ENCODE measurements around the gene MOB3B.

DNA sequence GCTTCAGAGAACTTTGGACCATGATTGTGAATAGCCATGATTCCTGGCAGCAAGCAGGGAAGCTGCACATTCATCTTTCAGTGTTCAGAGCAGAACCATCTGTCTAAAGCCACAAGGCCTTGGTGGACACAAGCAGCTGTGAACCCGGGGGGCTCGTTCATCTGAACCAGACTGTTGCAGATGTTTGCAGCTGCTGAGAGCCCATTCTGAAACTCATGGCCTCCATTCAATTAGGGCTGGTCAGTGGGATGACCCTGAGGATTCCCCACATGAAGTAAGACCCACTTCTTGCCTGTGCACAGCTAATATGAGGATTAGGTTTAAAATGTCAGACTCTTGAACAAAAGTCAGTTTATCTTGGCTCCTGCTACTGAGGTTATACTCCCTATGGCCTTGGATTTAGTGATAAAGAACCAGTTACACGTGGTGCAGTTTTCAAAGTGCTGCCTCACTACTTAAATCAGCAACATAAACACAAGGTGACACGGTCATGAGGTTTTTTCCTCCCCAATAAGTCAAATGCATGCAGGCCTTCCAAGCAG lies 115.3 kb downstream of the MOB3B start:
- TF ChIP-seq, protein P1, sequence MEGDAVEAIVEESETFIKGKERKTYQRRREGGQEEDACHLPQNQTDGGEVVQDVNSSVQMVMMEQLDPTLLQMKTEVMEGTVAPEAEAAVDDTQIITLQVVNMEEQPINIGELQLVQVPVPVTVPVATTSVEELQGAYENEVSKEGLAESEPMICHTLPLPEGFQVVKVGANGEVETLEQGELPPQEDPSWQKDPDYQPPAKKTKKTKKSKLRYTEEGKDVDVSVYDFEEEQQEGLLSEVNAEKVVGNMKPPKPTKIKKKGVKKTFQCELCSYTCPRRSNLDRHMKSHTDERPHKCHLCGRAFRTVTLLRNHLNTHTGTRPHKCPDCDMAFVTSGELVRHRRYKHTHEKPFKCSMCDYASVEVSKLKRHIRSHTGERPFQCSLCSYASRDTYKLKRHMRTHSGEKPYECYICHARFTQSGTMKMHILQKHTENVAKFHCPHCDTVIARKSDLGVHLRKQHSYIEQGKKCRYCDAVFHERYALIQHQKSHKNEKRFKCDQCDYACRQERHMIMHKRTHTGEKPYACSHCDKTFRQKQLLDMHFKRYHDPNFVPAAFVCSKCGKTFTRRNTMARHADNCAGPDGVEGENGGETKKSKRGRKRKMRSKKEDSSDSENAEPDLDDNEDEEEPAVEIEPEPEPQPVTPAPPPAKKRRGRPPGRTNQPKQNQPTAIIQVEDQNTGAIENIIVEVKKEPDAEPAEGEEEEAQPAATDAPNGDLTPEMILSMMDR (conservative IDR thresholded peaks at IDR 0.05 in 1 of 2, IDR thresholded peaks at IDR 0.05 in 1 of 2; ENCODE audit: low read depth in 1 of 2, low read length in 2 of 2) = no peak
- no peak for TF ChIP-seq EZH2 (IDR thresholded peaks at IDR 0.05; ENCODE audit: low read length, missing control alignments)
